HEK293T (cell line): ENCODE results near the gene DPP8.

Experiments
- BHLHE40 ChIP-seq: fragments of 450-650 bp; IDR thresholded peaks from 2 replicates; pipeline ENCODE4 v1.6.1; 2016; ENCODE audit warnings: mild to moderate bottlenecking, moderate library complexity, borderline replicate concordance
- FOXA1 ChIP-seq: fragments of 450-650 bp; IDR thresholded peaks from 2 replicates; pipeline ENCODE4 v1.6.1; 2016; ENCODE audit warnings: mild to moderate bottlenecking
- FOXK2 ChIP-seq: fragments of 450-650 bp; IDR thresholded peaks from 2 replicates; pipeline ENCODE4 v1.6.1; 2016; ENCODE audit warnings: mild to moderate bottlenecking
- HDGF ChIP-seq: fragments of 450-650 bp; IDR thresholded peaks from 2 replicates; pipeline ENCODE4 v1.6.1; 2017; ENCODE audit warnings: antibody characterized with exemption, borderline replicate concordance
- L3MBTL2 ChIP-seq: fragments of 450-650 bp; conservative IDR thresholded peaks from 2 replicates; pipeline ENCODE4 v1.6.1; 2016; ENCODE audit warnings: mild to moderate bottlenecking
- LEF1 ChIP-seq: fragments of 450-650 bp; IDR thresholded peaks from 2 replicates; pipeline ENCODE4 v1.6.1; 2017; ENCODE audit warnings: mild to moderate bottlenecking, borderline replicate concordance
- SP1 ChIP-seq: fragments of 450-650 bp; IDR thresholded peaks from 2 replicates; pipeline ENCODE4 v1.6.1; 2017
- SUZ12 ChIP-seq: fragments of 450-650 bp; IDR thresholded peaks from 2 replicates; pipeline ENCODE4 v1.6.1; 2016; ENCODE audit warnings: mild to moderate bottlenecking
- TARDBP ChIP-seq: fragments of 450-650 bp; IDR thresholded peaks from 2 replicates; pipeline ENCODE4 v1.6.1; 2016

DNA sequence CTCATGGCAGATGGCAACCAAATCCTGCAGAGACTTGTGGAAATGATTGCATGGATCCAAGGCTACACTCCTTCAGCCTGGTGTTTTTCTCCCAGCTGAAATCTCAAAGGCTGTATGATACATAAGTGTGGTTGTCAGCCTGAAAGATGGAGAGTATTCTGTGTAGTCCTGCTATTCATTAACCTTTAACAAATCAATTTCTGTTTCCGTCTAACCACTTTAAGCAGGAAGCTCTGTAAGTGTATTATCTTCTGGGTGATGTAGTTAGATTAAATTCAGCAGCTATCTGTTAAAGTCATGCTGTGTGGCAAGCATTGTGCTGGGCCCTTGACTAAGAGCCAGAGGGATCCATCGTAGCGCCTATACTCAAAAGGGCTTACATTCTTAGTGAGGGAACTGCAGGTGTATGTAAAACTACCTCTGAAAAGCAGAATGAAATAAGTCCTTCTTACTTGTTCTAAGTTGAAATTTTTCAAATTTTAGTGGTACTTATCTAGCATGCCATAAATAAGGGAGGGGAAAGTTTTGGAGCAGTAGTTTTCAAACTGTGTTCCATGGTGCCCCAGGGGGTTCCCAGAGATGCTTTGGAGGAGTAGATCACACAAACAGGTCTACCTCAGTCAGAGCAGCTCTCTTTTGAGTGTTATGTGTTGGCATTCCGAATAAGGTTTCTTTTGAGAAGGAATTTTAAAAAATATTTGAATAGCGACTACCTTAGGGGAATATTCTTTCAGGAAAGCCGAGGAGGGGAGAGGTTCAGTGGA is 41.7 kb upstream of the DPP8 start:
- TF ChIP-seq FOXK2: no peak
- no peak for TF ChIP-seq TARDBP
- no peak for TF ChIP-seq SP1
- no peak for TF ChIP-seq HDGF
- no peak for TF ChIP-seq SUZ12
- TF ChIP-seq L3MBTL2: no peak
- TF ChIP-seq FOXA1: no peak
- TF ChIP-seq LEF1: no peak
- TF ChIP-seq BHLHE40: no peak
